Stimulated activated CD4-positive, alpha-beta T cell treated with anti-CD3 and anti-CD28 coated beads, Interleukin-4, amount 100 ng/mL, for 48 hours (primary cell): ENCODE results near the gene MDM2.
A peak's percentile ranks its signal among the peaks of the same experiment; 100 is the strongest.

ENCODE experiments used
- DNase-seq, 2 donors: peaks; one replicate each; pipeline ENCODE4 v3.0.0-alpha.2; 2020; ENCODE audit warnings: low read depth in 2 of 2

Gene MDM2

GRCh38 chr12:68807576-68808387 lies at the start of gene MDM2:
Gene MDM2, plus strand, starts transcription at chr12:68808177. Its CDS starts 301 bp downstream, at chr12:68808478.
- peak; percentile 89 to 92 for DNase-seq

DNA sequence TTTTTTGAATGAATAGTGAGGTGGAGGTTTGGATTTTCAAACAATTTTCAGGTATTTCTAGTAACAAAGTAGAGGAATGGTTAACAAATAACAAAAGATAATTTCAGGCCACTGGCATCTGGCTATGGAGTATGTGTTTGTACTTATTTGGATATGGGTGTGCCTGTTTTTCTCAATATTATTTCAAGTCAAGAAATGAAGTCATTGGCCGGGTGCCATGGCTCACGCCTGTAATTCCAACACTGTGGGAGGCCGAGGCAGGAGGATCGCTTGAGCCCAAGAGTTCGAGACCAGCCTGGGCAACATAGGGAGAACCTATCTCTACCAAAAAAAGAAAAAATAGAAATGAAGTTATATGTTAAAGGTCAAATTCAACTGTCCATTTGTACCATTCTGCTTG lies 48.1 kb upstream of the MDM2 start:
- no peak for DNase-seq

DNA sequence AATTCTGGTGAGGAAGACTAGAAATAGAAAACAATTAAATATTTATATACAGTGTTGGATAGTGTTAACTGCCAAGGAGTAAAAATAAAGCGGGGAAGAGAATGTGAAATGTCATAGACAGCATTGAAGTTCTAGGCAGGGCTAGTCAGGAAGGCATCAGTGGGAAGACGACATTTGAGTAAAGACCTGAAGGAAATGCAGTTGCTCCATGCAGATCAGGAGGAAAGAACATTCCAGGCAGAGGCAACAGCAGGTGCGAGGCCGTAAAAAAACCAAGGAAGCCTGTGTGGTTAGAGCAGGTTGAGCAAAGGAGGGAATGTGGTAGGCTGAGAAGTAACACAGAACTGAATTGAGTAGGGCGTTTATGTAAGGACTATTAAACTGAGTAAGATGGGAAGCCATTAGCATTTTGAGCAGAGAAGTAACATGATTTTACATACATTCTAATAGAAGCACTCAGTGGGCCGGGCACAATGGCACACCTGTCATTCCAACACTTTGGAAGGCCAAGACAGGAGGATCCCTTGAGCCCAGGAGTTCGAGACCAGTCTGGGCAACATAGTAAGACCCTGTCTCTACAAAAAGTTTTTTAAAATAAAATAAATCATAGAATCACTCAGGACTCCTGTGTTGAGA lies 47.1 kb upstream of the MDM2 start:
- no peak for DNase-seq

DNA sequence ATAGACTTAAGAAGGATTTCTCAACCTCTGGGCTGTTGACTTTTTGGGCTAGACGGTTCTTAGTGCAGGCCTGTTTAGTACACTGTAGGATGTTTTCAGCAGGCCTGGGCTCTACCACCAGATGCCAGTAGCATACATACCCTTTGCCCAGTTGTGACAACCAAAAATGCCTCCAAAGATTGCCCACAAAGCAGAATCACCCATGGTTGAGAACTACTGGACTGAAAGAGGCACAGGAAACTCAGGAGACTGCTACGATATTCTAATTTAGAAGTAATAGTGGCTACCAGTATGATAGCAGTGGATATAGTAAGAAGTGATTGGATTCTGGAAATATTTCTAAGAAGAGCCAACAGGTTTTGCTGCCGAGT lies 46.5 kb upstream of the MDM2 start:
- DNase-seq, result no peak

- DNase-seq, result no peak
Observed at GRCh38 chr12:68761901-68762630, 45.9 kb upstream of the MDM2 start.

DNA sequence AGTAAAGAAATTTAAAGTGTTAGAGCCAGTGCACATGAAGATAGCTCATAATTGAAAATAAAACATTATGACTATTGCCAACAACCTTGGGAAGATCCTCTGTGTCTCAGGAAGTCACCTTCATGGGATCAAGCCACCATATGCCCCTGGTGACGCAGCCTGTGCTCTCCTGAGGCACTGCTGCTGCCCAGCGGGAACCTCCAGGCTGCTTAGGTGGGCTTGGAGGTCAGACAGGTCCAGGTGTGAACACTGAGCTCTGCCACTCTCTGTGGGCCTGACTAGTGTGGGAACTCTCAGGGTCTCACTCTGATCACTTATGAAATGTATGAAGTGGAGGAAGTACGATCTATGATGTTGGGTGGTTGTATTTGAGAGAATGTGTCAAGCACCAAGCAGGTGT lies 45.3 kb upstream of the MDM2 start:
- no peak for DNase-seq

GRCh38 chr12:68765696-68766095 lies 42.3 kb upstream of the MDM2 start:
- DNase-seq, result no peak

GRCh38 chr12:68766646-68767045 lies 41.3 kb upstream of the MDM2 start:
- DNase-seq, result no peak

- no peak for DNase-seq
Observed at GRCh38 chr12:68767191-68767590, 40.8 kb upstream of the MDM2 start.

DNA sequence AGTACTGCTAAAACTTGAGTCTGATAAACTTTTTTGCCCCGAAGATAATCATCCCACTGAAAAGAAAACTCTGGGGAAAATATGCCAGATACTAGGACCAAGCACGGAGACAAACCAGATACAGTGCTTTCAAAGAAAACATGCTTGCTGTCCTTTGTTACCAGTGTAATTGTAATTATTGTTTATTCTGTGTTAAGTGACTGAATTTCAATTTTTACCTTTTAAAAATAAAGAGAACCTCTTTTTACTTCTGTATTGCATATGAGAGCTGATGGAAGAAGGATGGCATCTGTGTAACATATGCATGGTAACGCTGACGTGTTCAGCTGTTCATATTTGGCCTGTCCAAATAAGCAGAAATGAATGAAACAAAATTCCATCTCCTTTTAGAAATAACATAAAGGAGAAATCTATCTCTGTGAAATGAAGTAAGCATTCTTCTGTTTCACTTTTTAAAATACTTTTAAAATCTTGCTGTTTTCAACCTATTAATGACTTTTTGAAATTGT lies 39.5 kb upstream of the MDM2 start:
- DNase-seq, result no peak

- DNase-seq, result no peak
Observed at GRCh38 chr12:68769941-68770340, 38.0 kb upstream of the MDM2 start.

- no peak for DNase-seq
Observed at GRCh38 chr12:68771223-68771925, 36.6 kb upstream of the MDM2 start.

- no peak for DNase-seq
Observed at GRCh38 chr12:68772714-68773113, 35.3 kb upstream of the MDM2 start.

GRCh38 chr12:68773582-68773981 lies 34.4 kb upstream of the MDM2 start:
- no peak for DNase-seq

DNA sequence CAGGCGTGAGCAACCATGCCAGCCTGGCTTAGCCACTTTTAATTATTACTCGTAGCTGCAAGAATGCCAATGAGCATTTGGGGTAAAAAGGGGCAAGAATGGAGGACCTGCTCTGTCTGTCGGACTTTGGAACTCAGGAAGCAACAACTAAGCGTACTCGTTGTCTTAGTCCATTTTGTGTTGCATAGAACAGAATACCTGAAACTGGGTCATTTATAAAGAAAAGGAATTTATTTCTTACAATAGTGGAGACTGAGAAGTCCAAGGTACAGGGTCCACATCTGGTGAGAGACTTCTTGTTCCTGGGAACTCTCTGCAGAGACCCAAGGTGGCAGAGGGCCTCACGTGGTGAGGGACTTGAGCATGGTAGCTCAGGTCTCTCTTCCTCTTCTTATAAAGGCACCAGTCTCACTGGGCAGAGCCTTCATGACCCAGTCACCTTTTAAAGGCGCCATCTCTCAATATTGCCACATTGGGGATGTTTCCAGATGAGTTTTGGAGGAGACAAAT lies 32.8 kb upstream of the MDM2 start:
- no peak for DNase-seq

GRCh38 chr12:68776976-68777610 lies 30.9 kb upstream of the MDM2 start:
- no peak for DNase-seq

- DNase-seq, result no peak
Observed at GRCh38 chr12:68779280-68779679, 28.7 kb upstream of the MDM2 start.

DNA sequence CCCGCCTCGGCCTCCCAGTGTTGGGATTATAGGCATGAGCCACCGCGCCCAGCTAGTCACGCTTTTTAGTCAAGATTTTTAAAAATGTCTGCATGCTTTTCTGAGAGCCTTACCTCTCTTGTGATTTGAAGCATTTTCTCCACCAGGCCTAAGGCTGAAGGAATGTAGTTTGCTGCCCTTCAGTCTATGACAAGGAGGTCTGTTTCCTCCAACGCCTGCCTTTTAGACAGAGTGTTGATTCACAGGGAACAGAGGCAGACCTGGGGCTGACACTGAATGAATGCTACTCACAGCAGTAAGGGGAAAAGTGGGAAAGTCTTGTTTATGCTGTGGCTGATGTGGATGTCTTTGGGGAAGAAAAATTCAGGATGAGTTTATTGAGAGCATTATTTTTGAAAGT lies 27.2 kb upstream of the MDM2 start:
- DNase-seq, result no peak

GRCh38 chr12:68781728-68782127 lies 26.2 kb upstream of the MDM2 start:
- DNase-seq, result no peak

- no peak for DNase-seq
Observed at GRCh38 chr12:68784015-68784414, 24.0 kb upstream of the MDM2 start.

GRCh38 chr12:68785358-68785757 lies 22.6 kb upstream of the MDM2 start:
- no peak for DNase-seq
